Activated CD8-positive, alpha-beta memory T cell treated with anti-CD3 and anti-CD28 coated beads for 24 hours (primary cell): ENCODE data around the gene RAPGEF6.
"Not testable (repeated sequence)": the region's sequence is repeated elsewhere in the genome, so short reads cannot be mapped to it uniquely, and the experiment has no call there.

Experiments
- DNase-seq: peaks from one replicate; pipeline ENCODE4 v3.0.0-alpha.2; 2020

Gene RAPGEF6

GRCh38 chr5:131640043-131640856 lies 5.2 kb upstream of the RAPGEF6 start:
- DNase-seq: no peak

GRCh38 chr5:131639148-131639547 lies 4.1 kb upstream of the RAPGEF6 start:
- DNase-seq: no peak

GRCh38 chr5:131637694-131638093 lies 2.7 kb upstream of the RAPGEF6 start:
- DNase-seq: no peak

GRCh38 chr5:131635684-131636572 lies 899 bp upstream of the RAPGEF6 start:
- no peak for DNase-seq

GRCh38 chr5:131634666-131634995 lies 398 bp downstream of the RAPGEF6 start:
- DNase-seq: no peak

- no peak for DNase-seq
Measured at GRCh38 chr5:131634238-131634637, 791 bp downstream of the RAPGEF6 start.

GRCh38 chr5:131633830-131634229 lies 1.2 kb downstream of the RAPGEF6 start:
- no peak for DNase-seq

GRCh38 chr5:131630963-131631350 lies 4.1 kb downstream of the RAPGEF6 start:
- no peak for DNase-seq

GRCh38 chr5:131630208-131630962 lies 4.6 kb downstream of the RAPGEF6 start:
- no peak for DNase-seq

GRCh38 chr5:131628990-131629389 lies 6.0 kb downstream of the RAPGEF6 start:
- DNase-seq: no peak

- DNase-seq: no peak
Measured at GRCh38 chr5:131627207-131627865, 7.7 kb downstream of the RAPGEF6 start.

GRCh38 chr5:131622633-131623032 lies 12.4 kb downstream of the RAPGEF6 start:
- DNase-seq: no peak

- DNase-seq: not testable (repeated sequence)
Measured at GRCh38 chr5:131621164-131621563, 13.9 kb downstream of the RAPGEF6 start.

- no peak for DNase-seq
Measured at GRCh38 chr5:131619102-131619501, 15.9 kb downstream of the RAPGEF6 start.

GRCh38 chr5:131617140-131617822 lies 17.7 kb downstream of the RAPGEF6 start:
- no peak for DNase-seq

- no peak for DNase-seq
Measured at GRCh38 chr5:131615957-131616356, 19.1 kb downstream of the RAPGEF6 start.

GRCh38 chr5:131613423-131613822 lies 21.6 kb downstream of the RAPGEF6 start:
- no peak for DNase-seq

GRCh38 chr5:131611064-131611381 lies 24.0 kb downstream of the RAPGEF6 start:
- DNase-seq: no peak

- no peak for DNase-seq
Measured at GRCh38 chr5:131610198-131611063, 24.6 kb downstream of the RAPGEF6 start.

- no peak for DNase-seq
Measured at GRCh38 chr5:131609774-131610173, 25.3 kb downstream of the RAPGEF6 start.

- no peak for DNase-seq
Measured at GRCh38 chr5:131608597-131608996, 26.4 kb downstream of the RAPGEF6 start.
